Activated CD4-positive, alpha-beta T cell treated with anti-CD3 and anti-CD28 coated beads for 1 hour (primary cell): Measurements from ENCODE around the gene CDKN2B.

Source experiments
- DNase-seq: peaks from one replicate; pipeline ENCODE4 v3.0.0-alpha.2; 2020

Gene CDKN2B

DNA sequence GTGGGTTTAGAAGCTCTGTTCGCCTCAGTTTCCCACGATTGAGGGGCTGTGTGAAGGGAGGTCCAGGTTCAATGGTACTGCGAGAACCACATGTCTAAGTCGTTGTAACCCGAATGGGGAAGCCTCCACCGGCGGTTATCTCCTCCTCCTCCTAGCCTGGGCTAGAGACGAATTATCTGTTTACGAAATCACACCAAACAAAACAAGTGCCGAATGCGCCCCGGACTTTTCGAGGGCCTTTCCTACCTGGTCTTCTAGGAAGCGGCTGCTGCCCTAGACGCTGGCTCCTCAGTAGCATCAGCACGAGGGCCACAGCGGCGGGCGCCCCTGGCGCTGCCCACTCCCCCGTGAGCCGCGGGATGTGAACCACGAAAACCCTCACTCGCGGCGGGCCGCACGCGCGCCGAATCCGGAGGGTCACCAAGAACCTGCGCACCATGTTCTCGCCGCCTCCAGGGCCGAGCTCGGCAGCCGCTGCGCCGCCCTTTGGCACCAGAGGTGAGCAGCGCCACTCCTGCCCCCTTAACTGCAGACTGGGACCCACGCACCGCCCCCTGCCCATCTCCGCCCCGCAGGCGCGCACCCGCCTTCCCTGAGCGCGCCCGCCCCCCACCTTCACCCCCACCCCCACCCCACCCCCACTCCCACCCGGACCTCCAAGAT is 15.1 kb downstream of the CDKN2B start, which contains the start of gene CDKN2A:
Gene CDKN2A (minus strand): TSS at position 500 of the 663 bp plus-strand sequence.
- peak; percentile 24 for DNase-seq

DNA sequence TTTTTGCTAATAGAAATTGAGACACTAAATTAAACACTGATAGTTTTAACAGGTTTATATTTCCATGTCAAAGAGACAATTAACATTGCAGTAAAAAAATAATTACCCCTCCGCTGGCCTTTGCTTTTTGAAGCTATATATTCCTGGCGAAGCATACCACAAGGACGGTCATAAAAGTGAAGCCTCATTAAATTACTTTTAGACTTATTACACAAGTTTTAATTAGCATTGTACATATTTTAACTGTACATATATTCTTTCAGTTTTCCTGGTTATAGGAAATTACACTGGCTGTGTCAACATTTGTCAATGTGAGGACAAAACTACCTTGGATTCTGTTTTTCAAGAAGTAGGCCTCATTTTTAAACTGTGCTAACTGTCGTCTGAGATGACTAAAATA is 16.1 kb downstream of the CDKN2B start:
- DNase-seq = no peak

DNA sequence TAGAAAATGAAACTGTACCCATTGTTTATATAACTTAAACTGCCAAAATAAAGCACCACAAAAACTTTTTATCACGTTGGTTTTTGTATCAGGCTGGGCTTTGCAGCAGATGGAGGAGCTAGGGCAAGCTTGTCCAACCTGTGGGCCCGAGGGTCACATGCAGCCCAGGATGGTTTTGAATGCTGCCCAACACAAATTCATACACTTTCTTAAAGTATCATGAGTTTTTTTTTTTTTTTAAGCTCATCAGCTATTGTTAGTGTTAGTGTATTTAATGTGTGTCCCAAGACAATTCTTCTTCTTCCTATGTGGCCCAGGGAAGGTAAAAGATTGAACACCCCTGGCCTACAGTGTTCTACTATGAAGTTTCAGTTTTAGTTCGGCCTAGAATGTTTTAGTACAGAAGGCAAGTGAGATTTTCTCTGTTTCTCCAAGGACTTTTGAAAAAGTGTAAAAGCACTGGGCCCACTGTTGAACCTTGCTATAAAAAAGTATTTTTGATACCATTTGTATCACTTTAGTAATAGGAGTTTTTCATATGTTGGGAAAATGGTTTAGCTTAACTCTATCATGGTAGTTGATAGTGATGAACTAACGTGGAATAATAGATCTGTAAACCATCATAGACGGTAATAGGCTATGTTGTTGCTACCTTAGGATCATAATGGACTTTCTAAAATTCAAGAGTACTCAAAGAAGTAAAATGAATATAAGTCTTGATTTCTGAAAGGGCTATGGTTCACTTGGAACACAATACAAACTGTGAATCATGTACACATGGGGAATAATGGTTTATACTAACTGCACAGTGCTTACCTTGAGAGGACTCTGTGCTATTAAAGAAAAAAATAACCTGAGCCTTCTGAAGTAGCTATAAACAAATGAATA is 17.8 kb downstream of the CDKN2B start:
- no peak for DNase-seq

DNA sequence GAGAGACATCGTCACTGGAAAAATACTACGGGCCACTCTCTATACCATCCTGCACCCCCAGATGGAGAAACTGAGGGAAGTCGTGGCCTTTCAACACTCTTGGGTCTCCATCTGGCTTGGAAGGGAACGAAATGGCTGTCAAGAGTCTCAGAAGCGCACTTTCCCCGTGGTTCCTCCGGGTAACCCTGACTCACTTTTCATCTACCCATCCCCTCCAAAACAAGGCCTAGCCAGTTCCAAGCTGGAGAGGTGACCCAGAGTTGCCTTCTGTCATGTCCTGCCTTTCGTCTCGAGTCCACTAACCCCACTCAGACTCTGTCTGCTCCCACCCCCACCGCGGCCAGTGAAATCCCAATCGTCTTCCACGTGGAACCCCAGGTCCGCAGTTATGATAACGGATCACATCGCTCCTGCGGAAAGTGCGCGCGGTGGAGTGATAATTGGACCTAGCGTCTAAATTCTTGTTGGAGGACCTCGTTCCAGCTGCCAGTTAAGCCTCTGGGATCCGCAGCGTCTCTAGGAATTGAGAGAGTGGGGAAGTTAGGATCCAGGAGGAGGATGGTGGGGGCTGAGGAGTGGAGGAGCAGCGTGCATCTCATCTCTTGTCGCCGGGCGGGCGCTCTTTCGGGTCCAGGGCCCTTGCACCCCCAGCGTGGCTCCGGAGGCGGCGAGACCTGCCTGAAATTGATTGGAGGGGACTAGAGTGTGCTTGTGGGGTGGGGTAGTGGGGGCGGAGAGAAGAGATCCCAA is 19.5 kb downstream of the CDKN2B start:
- no peak for DNase-seq

DNA sequence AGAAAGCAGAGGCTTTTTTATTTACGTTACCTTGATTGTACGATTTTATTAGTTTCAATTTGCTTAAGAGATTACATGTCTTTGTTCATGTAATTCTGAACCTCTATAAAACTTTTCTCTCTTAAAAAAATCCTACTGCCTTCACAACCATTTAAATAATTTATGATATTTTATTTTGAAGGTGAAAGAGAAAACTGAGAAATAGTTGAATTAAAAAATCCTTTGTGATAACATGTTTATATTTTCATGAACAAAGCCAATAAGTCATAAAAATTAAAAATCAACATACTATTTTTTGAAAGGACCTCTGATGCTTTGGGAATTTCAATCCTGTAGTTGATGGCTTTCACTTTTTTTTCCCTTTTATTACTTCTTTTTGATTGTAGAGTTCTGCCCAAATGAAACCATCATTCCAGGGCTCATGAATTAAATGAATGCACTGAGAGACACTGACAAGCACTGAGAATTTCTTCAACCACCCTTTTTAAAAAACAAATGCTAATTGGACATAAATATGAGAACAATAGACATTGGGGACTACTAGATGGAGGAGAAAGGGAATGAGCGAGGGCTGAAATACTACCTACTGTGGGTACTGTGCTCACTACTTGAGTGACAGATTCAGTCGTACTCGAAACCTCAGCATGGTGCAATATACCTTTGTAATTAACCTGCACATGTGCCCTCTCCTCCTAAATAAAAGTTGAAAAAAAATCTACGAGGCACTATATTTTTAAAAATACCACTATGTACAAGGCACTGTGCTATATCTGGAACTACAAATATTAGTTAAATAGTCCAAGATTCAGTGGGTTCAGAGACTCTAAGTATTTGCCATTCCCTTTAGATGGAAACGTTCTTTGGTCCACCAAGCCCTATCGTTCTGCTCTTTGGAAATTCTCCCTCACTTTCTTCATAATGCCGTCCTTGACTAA is 20.8 kb downstream of the CDKN2B start:
- DNase-seq = no peak

DNA sequence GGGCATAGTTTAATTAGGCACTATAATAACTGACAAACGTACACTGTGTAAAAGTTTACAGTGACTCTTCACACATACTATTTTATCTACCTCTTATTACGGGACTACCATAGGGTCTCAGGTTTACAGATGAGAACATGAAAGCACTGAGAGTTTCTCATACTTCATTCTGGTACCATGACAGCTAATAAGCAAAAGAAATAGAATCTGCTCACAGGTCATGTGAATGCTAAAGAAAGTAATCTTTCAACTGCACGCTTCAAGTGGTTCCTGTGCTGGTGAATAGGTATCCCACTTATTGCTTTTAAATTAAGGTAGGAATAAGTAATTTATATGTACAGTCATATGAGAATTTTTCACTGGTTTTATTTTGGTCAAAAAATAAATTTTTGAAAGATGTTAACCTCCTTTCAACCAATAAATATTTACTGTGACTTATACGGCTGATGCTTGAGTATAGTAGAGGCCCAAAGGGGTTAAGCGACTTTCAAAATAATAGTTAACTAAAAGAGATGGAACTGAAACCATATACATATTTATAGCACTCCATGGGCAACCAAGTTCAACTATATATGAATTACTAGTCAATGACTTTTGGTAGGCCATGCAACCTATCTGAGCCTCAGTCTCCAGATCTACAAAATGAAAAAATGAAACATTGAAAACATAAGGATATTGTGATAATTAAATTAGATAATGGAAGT is 23.0 kb downstream of the CDKN2B start:
- DNase-seq = no peak

DNA sequence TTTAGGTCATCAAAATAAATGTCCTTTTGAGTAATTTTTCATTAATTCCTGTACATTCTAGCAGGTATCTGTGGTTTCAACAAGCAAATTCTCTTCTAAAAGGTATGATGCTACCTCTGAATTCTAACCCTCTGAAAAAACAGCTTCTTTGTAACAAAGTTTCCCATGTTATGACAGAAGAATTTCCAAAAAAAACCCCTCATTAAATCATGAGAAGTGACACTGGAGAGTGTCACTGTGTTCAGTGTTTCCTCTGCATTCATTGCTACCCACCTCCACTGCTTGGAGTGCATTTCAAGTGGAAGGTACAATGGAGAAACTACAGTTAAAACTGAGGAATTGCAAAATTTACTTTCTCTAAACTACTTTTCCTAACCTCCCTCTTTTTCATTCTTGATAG is 25.0 kb downstream of the CDKN2B start:
- no peak for DNase-seq

DNA sequence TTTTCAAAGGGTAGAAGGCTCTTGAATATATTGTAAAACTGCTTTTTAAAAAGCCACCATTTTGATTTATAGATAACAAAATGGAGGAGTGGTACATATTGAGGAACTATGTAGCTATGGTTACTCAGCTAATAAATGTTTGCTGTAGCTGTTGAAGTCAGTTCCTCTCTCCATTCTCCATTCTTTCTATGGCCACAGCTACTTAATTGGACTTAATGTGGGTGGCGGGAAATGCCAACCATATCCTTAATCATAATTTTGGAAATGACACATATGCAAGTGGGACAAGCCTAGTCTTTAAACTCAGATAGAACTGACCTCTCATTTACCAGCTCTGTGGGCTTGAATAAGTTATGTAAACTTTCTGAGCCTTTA is 25.6 kb downstream of the CDKN2B start:
- DNase-seq = no peak

DNA sequence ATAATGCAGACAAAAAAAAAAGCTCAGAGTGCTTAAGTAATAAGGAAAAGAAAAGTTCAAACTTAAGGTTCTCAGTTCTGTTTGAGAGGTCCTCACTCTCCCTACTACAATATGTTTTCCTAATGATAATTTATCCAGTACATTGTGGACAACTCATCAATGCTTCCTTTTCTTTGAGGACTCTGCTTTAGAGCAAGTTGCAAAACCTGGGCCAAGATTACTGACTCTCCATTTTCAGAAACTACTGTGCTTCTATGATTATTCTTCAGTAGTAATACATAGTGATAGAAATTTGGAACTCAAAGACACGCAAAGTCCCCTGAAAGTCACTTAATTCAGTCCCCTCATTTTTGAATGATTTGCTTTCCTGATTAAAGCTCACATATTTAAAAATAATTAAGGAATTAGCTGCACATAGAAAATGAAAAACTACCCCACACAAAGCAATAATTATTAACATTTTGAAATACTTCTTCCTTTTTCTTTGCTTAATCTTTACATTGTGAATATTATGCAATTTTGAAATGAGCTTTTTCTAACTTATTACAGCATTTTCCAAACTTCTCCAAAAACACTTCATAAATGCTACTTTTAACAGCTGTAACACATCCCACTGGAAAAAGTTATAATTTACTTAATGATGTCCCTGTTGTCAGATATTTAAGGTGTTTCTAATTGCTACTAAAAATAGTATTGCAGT is 26.1 kb downstream of the CDKN2B start:
- DNase-seq = no peak

DNA sequence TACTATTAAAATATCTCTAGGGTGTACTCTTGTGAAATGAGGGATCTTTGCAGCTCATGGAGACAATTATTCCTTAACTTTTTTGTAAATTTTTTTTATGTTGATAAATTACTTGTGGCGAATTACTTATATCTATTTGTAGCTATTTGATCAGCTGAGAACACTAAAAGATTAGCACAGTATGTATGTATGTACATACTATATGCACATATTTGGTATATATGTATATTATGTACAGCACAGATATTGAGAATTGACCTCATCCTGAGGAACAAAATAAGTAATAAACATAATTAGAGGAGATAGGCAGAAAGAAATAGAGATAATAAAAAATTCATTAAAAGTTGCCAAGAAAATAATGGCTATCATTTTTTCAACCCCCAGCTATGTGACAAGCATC is 26.7 kb downstream of the CDKN2B start:
- DNase-seq = no peak

DNA sequence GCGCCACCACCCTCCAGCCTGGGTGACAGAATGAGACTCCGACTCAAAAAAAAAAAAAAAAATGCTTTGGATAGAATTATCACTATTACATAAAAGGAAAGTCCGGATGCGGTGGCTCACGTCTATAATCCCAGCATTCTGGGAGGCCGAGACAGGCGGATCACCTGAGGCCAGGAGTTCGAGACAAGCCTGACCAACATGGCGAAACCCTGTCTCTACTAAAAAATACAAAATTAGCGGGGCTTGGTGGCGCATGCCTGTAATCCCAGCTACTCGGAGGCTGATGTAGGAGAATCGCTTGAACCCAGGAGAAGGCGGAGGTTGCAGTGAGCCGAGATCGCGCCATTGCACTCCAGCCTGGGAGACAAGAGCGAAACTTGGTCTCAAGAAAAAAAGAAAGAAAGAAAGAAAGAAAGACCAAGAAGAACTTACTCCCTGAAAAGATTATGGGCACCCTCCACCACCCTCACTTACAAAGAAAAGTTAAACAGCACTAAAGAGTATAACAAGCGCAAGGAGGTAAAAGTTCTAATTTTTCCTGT is 32.7 kb downstream of the CDKN2B start:
- no peak for DNase-seq

DNA sequence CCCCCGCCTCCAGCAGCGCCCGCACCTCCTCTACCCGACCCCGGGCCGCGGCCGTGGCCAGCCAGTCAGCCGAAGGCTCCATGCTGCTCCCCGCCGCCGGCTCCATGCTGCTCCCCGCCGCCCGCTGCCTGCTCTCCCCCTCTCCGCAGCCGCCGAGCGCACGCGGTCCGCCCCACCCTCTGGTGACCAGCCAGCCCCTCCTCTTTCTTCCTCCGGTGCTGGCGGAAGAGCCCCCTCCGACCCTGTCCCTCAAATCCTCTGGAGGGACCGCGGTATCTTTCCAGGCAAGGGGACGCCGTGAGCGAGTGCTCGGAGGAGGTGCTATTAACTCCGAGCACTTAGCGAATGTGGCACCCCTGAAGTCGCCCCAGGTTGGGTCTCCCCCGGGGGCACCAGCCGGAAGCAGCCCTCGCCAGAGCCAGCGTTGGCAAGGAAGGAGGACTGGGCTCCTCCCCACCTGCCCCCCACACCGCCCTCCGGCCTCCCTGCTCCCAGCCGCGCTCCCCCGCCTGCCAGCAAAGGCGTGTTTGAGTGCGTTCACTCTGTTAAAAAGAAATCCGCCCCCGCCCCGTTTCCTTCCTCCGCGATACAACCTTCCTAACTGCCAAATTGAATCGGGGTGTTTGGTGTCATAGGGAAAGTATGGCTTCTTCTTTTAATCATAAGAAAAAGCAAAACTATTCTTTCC is 34.2 kb downstream of the CDKN2B start:
- DNase-seq = no peak

DNA sequence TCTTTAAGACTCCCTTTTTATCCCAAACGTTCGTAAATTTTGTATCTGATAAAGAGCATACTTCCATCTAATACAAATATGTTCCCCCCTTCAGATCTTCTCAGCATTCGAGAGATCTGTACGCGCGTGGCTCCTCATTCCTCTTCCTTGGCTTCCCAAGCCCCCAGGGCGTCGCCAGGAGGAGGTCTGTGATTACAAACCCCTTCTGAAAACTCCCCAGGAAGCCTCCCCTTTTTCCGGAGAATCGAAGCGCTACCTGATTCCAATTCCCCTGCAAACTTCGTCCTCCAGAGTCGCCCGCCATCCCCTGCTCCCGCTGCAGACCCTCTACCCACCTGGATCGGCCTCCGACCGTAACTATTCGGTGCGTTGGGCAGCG is 34.8 kb downstream of the CDKN2B start:
- no peak for DNase-seq

DNA sequence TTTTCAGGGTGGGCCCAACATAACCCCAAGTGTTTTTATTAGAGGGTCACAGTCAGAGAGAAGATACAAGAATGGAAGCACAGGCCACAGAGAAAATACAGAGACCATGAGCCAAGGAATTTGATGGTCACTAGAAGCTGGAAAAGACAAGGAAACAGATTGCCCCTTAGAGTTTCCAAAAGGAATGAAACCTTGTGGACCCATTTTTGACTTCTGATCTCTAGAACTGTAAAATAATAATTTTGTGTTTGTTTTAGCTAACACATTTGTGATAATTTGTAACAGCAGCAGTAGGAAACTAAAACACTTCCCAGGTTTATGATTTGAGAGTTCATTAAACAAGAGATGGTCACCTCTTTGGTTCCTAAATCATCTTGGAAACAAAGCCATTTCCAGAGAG is 36.7 kb downstream of the CDKN2B start:
- DNase-seq = no peak

DNA sequence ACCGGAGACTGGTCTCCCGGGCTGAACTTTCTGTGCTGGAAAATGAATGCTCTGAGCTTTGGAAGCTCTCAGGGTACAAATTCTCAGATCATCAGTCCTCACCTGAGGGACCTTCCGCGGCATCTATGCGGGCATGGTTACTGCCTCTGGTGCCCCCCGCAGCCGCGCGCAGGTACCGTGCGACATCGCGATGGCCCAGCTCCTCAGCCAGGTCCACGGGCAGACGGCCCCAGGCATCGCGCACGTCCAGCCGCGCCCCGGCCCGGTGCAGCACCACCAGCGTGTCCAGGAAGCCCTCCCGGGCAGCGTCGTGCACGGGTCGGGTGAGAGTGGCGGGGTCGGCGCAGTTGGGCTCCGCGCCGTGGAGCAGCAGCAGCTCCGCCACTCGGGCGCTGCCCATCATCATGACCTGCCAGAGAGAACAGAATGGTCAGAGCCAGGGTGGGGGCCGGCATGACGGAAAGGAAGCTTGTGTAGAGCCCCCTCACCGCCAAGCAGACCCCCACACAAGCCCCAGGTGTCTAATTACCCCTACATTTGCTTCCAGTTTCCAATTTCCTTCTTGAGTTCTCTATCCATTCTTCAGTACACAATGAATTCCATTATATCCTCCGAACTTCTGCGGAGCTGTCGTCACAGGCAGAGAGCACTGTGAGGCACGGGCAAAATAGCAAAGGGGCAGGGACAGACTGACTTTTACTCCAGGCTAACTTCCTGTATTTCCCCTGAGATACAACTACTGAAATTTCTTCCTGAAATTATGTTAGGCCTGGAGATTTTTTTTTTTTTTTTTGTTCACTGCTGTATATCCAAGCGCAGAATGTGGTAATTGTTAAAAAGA is 38.1 kb downstream of the CDKN2B start:
- DNase-seq = no peak

DNA sequence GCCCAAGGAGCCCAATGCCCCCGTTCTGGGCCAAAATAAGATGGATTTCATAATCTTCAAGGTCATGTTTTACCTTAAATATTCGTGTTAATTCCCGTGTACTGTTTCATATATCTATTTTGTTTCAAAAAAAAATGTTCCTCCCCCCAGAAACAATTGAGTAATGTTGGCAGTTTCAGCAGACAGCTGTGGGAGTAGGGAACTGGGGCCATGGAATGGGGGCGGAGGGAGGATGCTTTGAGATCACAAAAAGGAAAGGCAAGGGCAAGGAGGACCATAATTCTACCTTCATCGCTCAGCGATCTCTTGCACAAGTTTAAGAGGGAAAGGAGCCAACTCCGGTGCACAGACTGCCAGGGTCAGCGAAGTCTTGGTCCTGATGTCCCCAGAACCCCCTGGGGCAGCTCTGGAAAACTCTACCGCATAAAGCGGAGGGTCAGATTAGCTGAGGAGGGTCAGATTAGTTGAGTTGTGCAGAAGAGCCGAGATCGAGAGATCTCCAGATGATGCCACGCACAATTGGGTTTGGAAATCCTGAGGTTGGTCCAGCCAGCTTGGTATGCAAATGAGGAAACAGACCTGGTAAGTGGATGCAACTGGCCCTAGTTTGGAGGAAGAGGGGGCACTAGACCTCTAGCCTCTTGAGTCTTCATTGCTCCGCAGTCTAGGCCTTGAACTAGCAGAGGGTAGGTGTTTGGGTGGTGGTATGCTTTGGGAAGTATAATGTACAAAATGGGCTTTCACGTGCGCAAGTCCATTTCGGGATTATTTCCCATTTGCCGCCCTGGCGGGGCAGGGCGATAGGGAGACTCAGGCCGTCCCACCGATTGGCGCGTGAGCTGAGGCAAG is 38.9 kb downstream of the CDKN2B start:
- DNase-seq = no peak

DNA sequence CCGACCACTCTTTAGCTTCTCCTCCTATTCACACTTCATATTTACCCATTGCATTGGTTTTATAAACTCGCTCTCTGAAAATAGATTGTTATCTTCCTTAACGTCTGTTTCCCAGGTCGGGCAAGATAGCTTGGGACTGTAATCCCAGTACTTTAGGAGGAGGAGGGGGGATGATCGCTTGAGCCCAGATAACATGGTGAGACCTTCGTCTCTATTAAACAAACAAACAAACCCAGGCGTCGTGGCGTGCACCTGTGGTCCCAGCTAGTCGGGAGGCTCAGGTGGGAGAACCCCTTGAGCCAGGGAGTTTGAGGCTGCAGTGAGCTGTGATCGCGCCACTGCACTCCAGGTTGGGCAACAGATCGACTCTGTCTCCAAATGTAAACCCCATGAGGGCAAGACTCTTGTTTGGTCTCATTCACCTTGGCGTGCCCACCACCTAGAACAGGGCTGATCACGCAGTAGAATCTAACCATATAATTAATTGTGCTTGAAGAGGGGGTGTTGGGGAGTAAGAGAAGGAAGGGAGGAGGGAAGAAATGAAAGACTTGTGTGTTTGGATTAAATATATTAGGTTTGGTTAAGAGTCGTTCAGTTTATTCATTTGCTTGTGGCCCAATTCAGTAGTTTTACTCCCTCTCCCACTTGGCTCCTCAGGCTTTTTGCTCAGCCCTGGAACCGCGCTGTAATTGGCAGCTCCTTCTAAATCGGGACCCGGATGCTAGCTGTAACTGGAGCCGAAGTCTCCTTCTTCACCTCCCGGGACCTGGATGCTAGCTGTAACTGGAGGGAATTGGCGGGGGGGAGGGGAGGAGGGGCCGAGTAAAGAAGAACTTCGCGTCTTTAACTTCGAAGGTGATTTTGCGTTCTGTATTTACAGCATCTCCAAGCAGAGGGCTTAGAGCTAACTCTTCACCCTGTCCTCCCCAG is 39.8 kb downstream of the CDKN2B start:
- DNase-seq = no peak
